Stimulated activated CD8-positive, alpha-beta memory T cell treated with anti-CD3 and anti-CD28 coated beads, Interleukin-2, amount 100 ng/mL, for 48 hours (primary cell): ENCODE measurements around the gene LHFPL3.
"Not testable (repeated sequence)": the region's sequence is repeated elsewhere in the genome, so short reads cannot be mapped to it uniquely, and the experiment has no call there.

Experiments used
- DNase-seq, 2 donors: peaks; one replicate each; pipeline ENCODE4 v3.0.0-alpha.2; 2020; ENCODE audit warnings: low read depth in 2 of 2

LHFPL3 gene

DNA sequence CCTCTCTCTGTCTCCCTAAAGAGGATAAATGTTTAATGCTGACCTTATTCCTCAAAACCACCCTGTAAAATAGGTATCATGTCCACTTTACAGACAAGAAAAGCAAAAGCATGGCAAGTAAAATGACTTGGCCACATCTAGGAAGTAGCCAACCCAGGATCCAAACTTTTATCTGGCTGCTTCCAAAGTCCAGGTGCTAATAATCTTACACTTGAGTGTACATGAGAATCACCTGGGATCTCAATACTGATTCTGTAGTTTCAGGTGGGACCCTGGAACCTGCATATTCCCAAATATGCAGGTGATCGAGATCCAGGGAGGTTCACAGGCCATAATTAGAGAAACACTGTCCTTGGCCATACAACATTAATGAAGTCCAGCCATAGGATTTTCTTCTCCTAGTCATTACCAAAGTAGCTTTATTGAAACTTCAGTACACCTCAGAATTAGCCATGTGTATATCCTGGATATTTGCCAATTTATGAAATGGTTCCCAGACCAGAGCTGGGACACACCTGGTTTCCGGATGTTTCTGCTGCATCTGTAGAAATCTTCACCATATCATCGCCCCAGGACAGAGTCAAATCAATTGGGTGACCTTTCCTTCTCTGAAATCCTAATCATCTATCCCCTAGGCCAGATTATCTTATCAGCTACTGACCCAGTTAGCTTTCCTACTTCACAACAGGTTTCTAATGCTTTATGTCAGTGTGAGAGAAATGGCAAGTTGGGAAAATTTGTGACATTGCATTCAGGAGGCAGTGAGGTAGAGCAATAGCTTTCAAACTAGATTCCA is 566.5 kb downstream of the LHFPL3 start:
- no peak for DNase-seq

DNA sequence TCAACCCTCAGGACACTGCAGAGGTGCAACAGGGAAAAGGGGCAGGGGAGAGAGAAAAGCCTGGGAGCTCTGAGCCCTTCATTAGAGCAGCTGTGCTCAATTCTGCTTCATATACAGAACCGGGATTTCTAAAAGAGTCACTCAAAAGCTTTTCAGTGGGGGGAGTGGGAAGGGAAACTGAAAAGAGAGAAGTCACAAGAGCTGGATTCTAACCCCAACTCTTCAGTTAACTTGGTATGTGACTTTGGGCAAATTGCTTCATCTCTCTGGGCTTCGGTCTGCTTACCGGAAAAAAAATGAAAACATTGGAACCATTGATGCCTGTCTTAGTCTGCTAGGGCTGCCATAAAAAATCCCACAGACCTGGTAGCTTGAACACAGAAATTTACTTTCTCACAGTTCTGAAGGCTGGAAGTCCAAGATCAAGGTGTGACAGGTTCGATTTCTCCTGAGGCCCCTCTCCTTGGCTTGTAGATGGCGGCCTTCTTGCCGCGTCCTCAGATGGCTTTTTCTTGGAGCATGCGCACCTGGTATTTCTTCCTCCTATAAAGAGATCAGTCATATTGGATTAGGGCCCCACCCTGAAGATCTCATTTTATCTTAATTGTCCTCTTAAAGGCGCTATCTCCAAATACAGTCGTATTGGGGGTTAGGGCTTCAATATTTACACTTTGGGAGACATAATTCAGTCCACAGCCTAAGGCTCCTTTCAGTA is 567.3 kb downstream of the LHFPL3 start:
- no peak for DNase-seq

DNA sequence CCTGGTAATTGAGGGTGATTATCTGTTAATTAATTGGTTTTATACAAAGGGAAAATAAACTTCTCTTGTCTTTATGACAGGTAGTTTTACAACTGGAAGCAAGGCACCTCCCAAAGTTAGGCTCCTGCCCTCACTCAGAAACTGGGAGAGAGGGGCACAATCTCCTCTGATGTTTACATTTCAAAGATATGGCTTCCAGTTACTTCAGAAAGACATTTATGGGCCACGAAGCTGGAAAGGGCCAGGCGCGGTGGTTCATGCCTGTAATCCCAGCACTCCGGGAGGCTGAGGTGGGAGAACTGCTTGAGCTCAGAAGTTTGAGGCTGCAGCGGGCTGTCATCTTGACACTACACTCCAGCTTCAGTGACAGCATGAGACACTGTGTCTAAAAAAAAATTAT is 570.0 kb downstream of the LHFPL3 start:
- DNase-seq: no peak

DNA sequence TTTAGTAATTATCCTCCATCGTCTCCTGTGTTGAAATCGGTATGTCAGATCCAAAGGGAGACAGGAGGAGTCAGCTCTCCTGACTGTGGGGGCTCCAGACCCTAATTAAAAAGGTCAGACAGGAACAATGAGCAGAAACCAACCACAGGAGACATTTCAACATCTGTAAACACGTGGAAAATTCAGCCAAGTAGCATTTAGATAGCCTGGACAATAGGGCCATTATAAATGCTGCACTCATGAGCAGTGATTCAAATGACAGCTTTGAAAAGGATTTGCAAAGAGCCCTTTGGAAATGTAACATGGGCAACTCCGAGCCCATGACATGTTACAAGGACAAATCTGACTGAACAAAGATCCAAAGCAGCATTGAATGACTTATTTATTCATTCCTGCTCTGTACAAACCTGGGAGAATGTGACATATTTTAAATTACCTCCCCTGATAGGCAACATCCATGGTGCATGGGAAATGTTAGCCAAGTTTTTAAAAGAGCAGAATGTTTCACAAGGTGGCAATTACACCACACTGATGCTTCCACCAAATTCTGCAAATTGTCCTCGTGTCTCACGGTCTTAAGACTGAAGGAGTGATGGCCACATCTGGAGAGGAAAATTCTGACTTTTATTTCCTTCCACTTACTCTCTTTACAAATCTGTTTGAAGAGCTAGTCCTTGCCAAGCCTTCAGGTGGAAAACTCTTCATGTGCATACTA is 572.3 kb downstream of the LHFPL3 start:
- no peak for DNase-seq

DNA sequence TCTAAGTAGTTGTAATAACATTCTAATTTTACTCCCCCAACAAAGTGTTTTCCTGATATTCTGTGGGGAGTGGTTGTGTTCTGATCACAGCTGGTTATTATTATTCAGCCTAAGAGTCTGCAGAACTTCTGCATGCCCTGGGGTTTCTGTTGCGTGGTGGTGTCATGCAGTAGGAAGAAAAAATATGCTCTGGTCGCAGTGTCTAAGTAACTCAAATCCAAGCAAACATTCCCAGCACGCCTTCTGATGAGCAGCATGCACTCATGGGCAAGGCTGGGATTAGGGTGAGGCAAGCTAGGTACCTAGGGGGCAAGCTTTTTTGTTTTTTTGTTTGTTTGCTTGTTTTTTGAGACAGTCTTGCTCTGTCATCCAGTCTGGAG is 572.8 kb downstream of the LHFPL3 start:
- DNase-seq: no peak

DNA sequence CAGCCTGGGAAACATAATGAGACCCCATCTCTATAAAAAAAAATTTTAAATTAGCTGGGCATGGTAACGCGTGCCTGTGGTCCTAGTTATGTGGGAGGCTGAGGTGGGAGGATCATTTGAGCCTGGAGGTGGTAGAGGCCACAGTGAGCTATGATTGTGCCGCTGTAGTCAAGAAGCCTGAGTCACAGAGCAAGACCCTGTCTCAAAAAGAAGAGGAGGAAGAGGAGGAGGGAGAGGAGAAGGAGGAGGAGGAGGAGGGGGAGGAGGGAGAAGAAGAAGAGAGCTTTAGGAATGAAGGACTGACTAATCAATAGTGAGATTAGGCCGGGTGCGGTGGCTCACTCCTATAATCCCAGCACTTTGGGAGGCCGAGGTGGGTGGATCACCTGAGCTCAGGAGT is 573.8 kb downstream of the LHFPL3 start:
- no peak for DNase-seq

DNA sequence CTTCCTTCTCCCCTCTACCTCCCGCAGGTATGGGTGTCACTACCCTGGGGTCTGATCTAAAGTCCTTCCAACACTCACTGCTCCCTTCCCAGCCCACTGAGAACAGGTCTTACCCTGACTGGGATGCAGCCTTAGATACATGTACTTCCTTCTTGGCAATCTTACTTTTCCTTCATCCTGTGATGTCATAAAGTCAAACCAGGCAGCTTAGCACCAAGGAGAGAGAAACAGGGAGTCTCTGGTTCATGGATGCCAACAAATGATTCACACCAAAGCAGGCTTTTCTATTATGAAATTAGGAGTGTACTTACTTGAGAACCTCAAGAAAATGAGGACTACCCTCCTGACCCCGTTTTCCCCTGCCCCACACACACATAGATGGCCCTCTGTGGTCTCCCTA is 574.6 kb downstream of the LHFPL3 start:
- no peak for DNase-seq

DNA sequence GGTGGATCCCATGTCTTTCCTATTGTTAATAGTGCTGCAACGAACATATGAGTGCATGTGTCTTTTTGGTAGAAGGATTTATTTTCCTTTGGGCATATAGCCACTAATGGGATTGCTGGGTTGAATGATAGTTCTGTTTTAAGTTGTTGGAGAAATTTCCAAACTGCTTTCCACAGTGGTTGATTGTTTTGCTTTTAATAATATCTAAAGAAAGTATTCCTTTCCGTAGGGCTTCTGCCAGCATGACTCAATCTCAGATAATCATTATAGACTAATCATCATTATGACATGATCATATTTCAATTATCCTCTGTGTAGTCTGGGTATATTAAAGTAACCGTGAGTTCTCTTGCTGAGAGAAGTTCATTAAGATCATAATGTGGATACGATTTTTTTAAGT is 575.4 kb downstream of the LHFPL3 start:
- DNase-seq: no peak

DNA sequence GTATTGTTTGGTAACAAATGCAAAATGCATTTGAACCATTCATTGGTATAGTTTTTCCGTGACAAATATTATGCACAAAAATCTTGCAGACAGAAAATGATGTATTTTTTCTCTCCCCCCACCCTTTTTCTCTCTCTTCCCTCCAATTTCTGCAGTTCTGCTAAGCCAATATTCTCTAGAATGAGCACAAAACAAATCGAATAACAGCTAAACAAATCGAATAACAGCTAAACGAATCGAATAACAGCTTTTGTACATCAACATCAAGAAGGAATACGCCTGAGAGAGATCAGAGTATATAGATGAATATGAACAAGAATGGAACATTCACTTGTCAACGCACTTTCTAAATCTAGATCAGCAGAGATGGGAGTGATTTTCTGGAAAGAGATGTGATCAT is 577.6 kb downstream of the LHFPL3 start:
- DNase-seq: no peak

DNA sequence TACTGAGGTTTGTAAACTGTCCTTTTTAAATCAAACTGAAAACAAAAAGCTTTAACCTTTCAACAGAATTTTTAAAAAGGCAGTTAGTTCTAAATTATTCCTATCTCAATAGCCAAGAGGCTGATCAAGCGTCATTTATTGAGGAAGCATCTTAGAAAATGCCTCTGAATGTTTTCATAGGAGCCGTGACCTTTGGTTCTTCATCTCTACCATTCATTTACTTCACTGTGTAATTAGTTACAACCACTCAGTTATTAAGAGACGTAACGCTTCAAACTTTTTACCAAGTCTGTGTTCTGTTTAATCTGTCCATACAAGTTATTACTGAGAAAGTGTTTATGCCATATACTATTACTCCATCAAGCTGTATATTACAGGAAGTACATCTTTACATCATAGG is 578.2 kb downstream of the LHFPL3 start:
- DNase-seq: no peak

DNA sequence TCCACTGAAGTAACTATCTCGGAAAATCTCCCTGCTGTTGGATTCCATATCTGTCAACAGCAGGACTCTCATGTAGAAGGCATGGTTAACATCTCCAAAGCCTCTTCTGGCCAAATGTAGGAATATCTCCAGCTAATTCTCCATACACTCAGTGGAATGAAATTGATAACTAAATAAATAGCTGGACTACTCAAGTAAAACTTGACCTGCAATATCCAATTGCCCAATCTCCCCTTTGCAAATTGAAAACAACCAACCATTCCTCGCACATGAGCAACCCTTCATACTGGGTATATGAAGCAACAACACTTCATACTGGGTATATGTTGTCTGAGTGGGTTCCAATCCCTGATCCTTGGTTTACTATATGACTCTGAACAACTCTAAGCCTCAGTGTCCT is 580.2 kb downstream of the LHFPL3 start:
- DNase-seq: no peak

DNA sequence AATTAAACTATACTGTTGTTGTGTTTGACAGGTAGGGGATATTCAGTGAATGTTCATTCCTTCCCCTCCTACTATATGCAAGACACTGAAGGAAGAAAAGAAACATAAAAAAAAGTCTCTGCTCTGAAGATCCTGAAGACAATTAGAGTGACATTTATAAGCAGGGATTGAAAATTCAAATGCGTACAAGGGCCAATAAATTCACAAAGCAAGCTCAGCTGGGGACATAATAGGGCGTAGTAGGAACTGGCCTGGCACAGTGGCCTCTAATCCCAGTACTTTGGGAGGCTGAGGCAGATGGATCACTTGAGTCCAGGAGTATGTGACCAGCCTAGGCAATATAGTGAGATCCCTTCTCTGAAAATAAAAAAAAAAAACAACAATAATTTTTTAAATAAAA is 580.7 kb downstream of the LHFPL3 start:
- DNase-seq: no peak

DNA sequence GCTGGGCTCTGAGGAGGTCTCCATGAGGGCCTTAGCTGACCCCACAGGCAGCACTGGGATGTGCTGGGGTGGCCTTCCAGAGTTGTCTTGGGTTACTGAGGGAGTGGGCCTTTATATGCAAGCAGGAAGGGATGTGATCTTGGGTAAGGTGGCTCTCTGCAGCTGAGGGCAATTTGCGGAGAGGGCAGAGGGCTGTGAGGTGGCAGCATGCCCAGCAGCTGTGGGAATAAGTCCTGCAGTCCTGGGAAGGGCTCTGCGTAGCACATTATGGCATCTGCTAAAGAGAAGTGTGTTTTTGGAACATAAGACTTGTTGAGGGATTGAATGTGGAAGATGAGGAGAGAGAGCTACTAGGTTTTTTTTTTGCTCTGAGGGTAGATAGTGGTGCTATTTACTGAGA is 586.0 kb downstream of the LHFPL3 start:
- no peak for DNase-seq

DNA sequence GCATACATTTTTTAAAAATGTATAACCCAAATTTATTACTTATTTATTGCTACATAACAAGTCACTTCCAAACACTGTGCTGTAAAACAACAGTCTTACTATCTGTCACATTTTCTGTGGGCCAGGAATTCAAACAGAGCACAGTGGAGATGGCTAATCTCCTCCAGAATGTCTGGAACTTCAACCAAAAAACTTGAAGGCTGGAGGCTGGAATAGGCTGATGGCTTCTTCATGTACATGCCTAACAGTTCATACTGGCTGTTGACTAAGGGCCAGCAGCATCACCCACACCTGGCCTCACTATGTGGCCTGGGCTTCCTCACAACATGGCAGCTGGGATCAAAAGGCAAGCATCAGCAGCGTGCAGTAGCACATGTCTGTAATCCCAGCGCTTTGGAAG is 593.2 kb downstream of the LHFPL3 start:
- DNase-seq: no peak

DNA sequence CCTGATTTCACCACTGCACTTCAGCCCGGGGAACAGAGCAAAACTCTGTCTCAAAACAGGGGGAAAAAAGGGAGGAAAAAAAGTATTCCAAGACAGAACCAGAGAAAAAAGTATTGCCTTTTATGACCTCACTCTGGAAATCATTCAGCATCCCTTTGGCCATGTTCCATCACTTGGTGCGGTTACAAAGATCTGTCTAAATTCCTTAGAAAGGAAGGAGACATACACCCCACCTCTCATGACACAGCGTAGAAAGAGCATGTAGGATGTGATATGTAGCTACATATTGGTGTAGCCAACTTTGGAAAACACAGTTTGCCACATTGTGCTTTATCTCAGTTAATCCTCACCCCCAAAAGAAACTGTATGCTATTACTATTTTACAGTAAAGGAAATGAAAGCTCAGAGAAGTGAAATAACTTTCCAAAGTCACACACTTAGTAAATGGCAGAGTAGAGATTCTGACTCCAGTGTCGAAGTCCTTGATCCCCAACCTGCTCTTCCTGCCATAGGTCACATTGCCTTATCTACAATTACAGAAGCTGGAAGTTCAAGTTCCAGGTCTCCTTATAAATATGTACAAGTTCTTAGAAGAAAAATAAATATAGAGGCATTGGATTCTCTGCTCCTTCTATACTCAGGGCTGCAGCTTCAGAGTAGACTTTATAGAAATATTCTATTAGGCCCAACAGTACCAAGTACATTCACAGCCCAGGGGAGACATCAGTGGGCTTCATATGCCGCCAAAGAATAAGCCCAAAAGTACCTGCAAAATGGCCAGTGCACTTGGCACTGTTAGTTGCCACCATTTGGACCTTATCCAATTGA is 594.0 kb downstream of the LHFPL3 start:
- no peak for DNase-seq

DNA sequence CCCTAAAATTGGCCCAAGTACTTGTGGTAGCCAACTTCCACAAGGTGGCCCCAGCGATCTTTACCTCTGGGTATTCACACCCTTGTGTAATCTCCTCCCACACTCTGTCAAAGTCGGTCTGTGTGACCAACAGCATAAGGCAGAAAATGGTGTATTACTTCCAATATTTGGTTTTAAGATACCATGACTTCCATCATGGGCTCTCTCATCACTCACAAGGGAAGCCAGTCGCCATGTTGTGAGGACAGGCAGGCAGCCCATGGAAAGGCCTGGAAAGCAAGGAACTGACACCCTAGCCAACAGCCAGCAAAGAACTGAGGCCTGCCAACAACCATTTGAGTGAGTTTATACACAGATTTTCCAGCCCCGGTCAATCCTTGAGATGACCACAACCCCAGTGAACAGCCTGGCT is 594.6 kb downstream of the LHFPL3 start:
- DNase-seq: peak; percentile 46 to 70

DNA sequence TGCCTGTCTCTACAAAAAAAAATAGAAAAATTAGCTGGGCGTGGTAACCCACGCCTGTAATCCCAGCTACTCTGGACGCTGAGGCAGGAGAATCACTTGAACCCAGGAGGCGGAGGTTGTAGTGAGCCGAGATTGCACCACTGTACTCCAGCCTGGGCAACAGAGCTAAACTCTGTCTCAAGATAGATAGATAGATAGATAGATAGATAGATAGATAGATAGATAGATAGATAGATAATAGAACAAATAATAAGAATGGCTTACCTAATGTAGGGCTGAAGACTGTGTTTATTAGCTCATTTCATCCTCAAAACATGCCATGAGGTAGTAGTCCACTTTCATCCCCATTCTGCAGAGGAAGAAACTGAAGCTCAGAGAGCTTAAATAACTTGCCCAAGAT is 597.8 kb downstream of the LHFPL3 start:
- not testable (repeated sequence) for DNase-seq

DNA sequence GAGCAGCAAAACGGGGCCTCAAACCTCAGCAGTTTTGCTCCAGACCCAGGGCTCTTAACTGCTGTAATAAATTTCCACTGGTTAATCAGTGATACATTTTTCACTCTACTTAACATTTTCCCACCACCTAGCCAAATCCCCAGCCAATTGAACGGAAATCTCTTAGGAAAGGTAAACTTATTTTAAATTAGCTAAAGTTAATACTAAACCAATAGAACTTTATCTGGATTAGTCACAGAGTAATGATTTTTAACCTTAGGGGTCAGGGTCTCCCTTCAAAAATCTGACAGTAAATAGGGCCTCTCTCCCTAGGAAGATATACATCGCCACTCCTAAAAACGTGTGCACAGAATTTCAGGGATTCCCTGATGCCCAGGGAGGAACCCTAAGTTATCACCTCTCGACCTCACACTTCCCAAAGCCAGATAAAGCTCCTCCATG is 598.2 kb downstream of the LHFPL3 start:
- DNase-seq: no peak

DNA sequence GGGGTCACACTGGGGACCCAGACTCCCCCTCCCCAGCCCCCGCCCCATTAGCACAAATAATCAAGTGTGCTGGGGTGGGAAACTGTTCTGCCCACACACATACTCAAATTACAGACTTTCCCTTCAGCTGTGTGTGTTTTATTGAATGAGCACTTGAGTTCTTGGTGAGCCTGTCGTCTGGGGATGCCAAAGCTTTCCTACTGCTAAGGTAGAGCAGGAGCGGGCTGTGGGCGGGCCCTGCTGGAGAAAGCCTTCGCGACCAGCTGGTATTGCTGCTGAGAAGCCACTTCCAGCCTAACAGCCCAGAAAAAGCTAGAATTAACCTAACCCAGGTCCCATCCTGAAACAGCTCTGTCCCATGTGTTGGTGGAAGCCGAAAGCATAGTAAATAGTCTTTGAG is 598.7 kb downstream of the LHFPL3 start:
- DNase-seq: no peak

DNA sequence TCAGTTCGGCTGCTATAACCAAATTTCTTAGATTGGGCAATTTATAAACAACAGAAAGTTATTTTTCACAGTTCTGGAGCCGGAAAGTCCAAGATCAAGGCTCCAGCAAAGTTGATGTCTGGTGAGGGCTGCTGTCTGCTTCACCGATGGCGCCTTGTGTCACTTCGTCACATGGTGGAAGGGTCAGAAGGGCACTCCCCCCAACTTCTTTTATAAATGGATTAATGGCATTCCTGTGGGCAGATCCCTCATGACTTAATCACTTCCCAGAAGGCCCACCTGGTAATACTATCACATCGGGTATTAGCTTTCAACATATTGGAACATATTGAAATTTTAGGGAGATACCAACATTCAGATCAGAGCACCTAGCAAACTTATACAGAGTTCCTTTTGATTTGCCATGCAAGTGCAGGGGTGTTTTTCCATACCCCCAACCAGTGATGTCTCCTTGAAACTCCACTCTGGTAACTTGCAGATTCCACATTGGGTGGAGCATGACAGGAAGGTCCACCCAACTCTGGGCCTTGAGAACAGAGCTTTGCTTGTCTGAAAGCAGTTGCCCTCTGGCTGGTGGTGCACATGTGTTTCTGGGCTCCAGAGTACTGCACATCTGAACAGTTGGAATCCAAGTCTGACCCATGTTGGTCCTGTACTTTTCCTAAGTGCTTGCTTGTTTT is 600.5 kb downstream of the LHFPL3 start:
- DNase-seq: no peak

DNA sequence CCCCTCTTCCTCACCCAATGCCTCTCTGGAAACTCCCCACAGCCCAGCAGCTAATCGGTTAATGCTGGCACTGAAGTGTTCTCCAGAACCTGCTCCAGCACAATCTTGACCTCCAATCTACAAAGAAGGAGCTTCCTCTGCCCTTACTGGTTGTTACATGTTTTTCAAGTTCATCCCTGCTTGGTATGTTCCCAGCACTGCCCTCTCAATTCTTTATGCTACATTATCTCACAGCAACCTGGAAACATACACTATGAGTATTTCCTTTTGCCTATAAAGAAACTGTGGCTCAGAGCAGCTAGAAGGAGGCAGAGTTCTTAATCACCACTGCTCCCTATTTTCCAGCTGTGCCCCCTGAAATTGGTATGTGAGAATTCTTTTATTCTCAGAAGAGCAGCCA is 601.5 kb downstream of the LHFPL3 start:
- no peak for DNase-seq
